SH-SY5Y (cell line): ENCODE data around the gene BRPF1.

ENCODE experiments used
- GATA2 ChIP-seq: IDR thresholded peaks from 2 replicates; pipeline ENCODE4 v1.6.1; 2011; ENCODE audit warnings: mild to moderate bottlenecking, low read depth, low read length
- GATA3 ChIP-seq: IDR thresholded peaks from 2 replicates; pipeline ENCODE4 v1.6.1; 2011; ENCODE audit warnings: low read depth, mild to moderate bottlenecking, low read length, moderate library complexity

DNA sequence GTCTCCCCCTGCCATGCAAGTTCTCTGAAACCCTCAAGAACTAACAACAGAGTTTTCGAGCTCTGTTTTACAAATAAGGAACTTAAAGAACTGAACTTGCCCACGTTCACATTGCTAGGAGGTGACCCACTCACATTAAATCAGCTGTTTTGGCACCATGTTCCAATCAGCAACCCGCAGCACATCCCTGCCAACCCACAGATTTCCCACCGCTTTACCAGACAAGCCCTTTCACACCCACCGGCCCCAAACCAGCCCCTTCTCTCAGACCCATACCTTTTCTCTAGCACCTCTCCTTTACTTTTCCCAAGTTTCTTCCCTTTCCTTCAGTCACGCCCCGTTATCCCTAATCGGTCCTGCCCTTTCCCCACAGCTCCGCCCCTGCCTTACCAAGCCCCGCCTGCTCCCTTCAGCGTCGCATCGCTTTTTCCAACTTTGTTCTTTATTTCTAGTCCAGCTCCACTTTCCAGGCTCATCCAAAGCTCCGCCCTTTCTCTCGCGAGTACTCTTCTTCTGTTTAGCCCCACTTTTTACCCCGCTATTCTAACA, 804 bp upstream of the BRPF1 start:
- TF ChIP-seq GATA2 (no peak), GATA3 (no peak)
